ENCODE measurements around the gene PRM1. TPM values are rescaled to one million over a fixed set of nuclear protein-coding genes. Genes with fewer than 3 reads are reported as not detected.
A peak's percentile ranks its signal among the peaks of the same experiment; 100 is the strongest.

PRM1 gene
- total and polyA plus RNA-seq, 2 of the 8 experiments (the other 6 are each of a cell fraction or from before 2014, with no cell fraction given) = 0.54 to 0.82 TPM

GRCh38 chr16:11231367-11231970, 49.7 kb downstream of the PRM1 start:
- Histone ChIP-seq H2AK5ac (ENCODE audit: low read depth, low read length) (no peak overlapping the region), H4K91ac (replicated peaks; ENCODE audit: insufficient read length, low read length) (no peak overlapping the region), H3K23me2 (ENCODE audit: low read depth, low read length) (no peaks in the 10 kb centered on the region), H3K4me2 (ENCODE audit: insufficient read depth in 1 of 2, low read depth in 2 of 2, low read length in 2 of 2) (no peak overlapping the region), H3K79me1 (ENCODE audit: low read depth, low read length) (no peaks in the 10 kb centered on the region), H3K9ac (replicated peaks in 1 of 4; ENCODE audit: extremely low read depth in 1 of 4, low read depth in 3 of 4, low read length in 3 of 4) (no peak overlapping the region), H2BK20ac (ENCODE audit: low read length) (no peak overlapping the region), H3K14ac (ENCODE audit: insufficient read length) (no peak overlapping the region), H3K18ac (ENCODE audit: extremely low read depth, low read length) (no peak overlapping the region), H4K20me1 (replicated peaks in 1 of 2; ENCODE audit: control insufficient read depth in 1 of 2, insufficient read depth in 2 of 2, low read length in 2 of 2) (no peaks in the 10 kb centered on the region), H3K4me1 (replicated peaks in 1 of 4; ENCODE audit: control insufficient read depth in 3 of 4, insufficient read depth in 4 of 4, low read length in 3 of 4) (peaks cover 0 to 4% (median 1%) of the 10 kb centered on the region in 4 experiments; a peak in 3 of 7 replicates), H3K27ac (ENCODE audit: low read depth, low read length) (no peak overlapping the region), H3K4ac (replicated peaks; ENCODE audit: insufficient read length, low read depth, low read length) (no peak overlapping the region), H2BK12ac (ENCODE audit: low read depth, low read length) (peak overlapping the region; percentile 68; the same call in 1 of the 2 replicates), H3K23ac (ENCODE audit: insufficient read length) (no peak overlapping the region), H3K9me3 (ENCODE audit: insufficient read depth in 2 of 2, low read depth in 1 of 2, low read length in 1 of 2) (no peaks in the 10 kb centered on the region), H2BK120ac (replicated peaks; ENCODE audit: low read depth, low read length) (no peak overlapping the region), H3K27me3 (replicated peaks in 1 of 4; ENCODE audit: control insufficient read depth in 3 of 4, extremely low read depth in 1 of 4, insufficient read depth in 3 of 4, low read length in 3 of 4) (no peaks in the 10 kb centered on the region), H2BK15ac (ENCODE audit: low read length) (no peak overlapping the region), H2BK5ac (ENCODE audit: low read depth, low read length) (no peak overlapping the region), H3K4me3 (ENCODE audit: extremely low read depth in 1 of 4, insufficient read depth in 2 of 4, low read depth in 3 of 4, low read length in 4 of 4) (no peak overlapping the region), H3K79me2 (ENCODE audit: control insufficient read depth in 1 of 2, insufficient read depth in 2 of 2, low read length in 2 of 2) (no peaks in the 10 kb centered on the region), H3K56ac (replicated peaks; ENCODE audit: insufficient read length, low read depth, low read length) (no peak overlapping the region), H3K36me3 (ENCODE audit: control insufficient read depth in 2 of 4, insufficient read depth in 4 of 4, low read length in 3 of 4) (no peaks in the 10 kb centered on the region), H4K8ac (ENCODE audit: extremely low read depth, insufficient read depth, low read length) (no peak overlapping the region), H4K5ac (ENCODE audit: insufficient read length, low read depth, low read length) (no peak overlapping the region), H2AFZ (ENCODE audit: low read length) (no peak overlapping the region)
- FAIRE-seq (no peak), DNase-seq (ENCODE audit: low read depth in 1 of 2, low spot score in 2 of 2) (no peak)
- CTCF ChIA-PET (ENCODE audit: partially characterized antibody) = interaction anchor here (0.9 to 1.2 kb wide), 3 partner anchors 13 to 122 kb away, joined by 3 to 7 read pairs (median 4); partner anchors contain the start of gene SOCS1
- 76% methylated on average over 10 of the region's 10 CpGs; no CpG with 5 or more reads in 1 of the 2 experiments for WGBS, 2 experiments (ENCODE audit: extremely low coverage in 1 of 2, insufficient coverage in 1 of 2, insufficient read length in 1 of 2, insufficient replicate concordance in 2 of 2, low coverage in 1 of 2, low lambda C conversion rate in 2 of 2, missing lambda C conversion rate in 1 of 2)
- POLR2A ChIA-PET (ENCODE audit: partially characterized antibody) = no interaction called here
- no peak for TF ChIP-seq JUN (IDR thresholded peaks at IDR 0.05; ENCODE audit: low read depth, low read length)
- TF ChIP-seq BACH1 (IDR thresholded peaks at IDR 0.05; ENCODE audit: low read length) = no peak
- TF ChIP-seq E2F6 (IDR thresholded peaks at IDR 0.05) = peak; percentile 71; the same call in 1 of the 2 replicates
- TF ChIP-seq ATF3 (IDR thresholded peaks at IDR 0.05; ENCODE audit: insufficient read depth, low read depth, low read length) = no peak
- TF ChIP-seq KDM4A (IDR thresholded peaks at IDR 0.05; ENCODE audit: low read depth, low read length, severe bottlenecking) = no peak
- no peak for TF ChIP-seq JUND (IDR thresholded peaks at IDR 0.05; ENCODE audit: low read length)
- no peak for TF ChIP-seq SIN3A (conservative IDR thresholded peaks at IDR 0.05 in 1 of 2, IDR thresholded peaks at IDR 0.05 in 1 of 2; ENCODE audit: low read depth in 1 of 2, low read length in 2 of 2)
- TF ChIP-seq CBX8 (IDR thresholded peaks at IDR 0.05; ENCODE audit: borderline replicate concordance, low read depth, low read length) = no peak
- TF ChIP-seq MAFK (IDR thresholded peaks at IDR 0.05; ENCODE audit: low read depth, low read length) = no peak
- no peak for TF ChIP-seq USF2 (IDR thresholded peaks at IDR 0.05; ENCODE audit: low read length)

Measured in H1 (cell line).